HepG2 (cell line): ENCODE measurements around the gene CHD2. TPM values are rescaled to one million over a fixed set of nuclear protein-coding genes. Genes with fewer than 3 reads are reported as not detected.

ENCODE experiments used
- ATAC-seq: fragments of 200-7000 bp; cut with Tn5 transposase; 3 replicates; pipeline ENCODE4 v1.9.1; 2020; ENCODE audit warnings: mild to moderate bottlenecking, moderate library complexity
- BruUV-seq: library from RNA; stranded (reverse); fragments of 400-500 nt; replicated peaks from 2 replicates; lab custom pipeline; 2021; lab: Mats Ljungman, UMichigan
- CTCF ChIA-PET: fragments of 300-600 bp; formaldehyde crosslinking; extraction: SDS; loops from one replicate; lab custom pipeline; 2021; ENCODE audit warnings: low total read pairs, inconsistent platforms, low intra/inter-chr PET ratio; lab: Yijun Ruan, JAX
- POLR2A ChIA-PET: fragments of 350-600 bp; sonication (Branson Sonifier 250); formaldehyde crosslinking; loops from one replicate; lab custom pipeline; 2020; ENCODE audit warnings: antibody characterized with exemption, inconsistent platforms; lab: Yijun Ruan, JAX
- DNase-seq: peaks from one replicate; pipeline ENCODE4 v3.0.0-alpha.2; 2015; ENCODE audit warnings: low spot score
- FAIRE-seq: peaks from 3 replicates; lab custom pipeline; 2011; peaks lifted over from hg19 to GRCh38; lab: Jason Lieb, UNC
- H2AFZ ChIP-seq: one replicate; pipeline ENCODE4 v1.6.1; 2011; ENCODE audit warnings: low read length, inconsistent platforms
- H3K27ac ChIP-seq: fragments of 300-600 bp; 3 replicates; pipeline ENCODE4 v1.8.0; 2011; ENCODE audit warnings: mixed run types, mild to moderate bottlenecking, mixed read lengths, low read length, inconsistent platforms; ENCODE audit not compliant: insufficient read depth; ENCODE audit errors: extremely low read length
- H3K27me3 ChIP-seq, 2 experiments: fragments of 200-600 bp in 1 of 2; 2 replicates in 1 of 2; 3 replicates in 1 of 2; pipeline versions ENCODE4 v1.6.0 to v1.8.0; 2011; ENCODE audit warnings: low read length in 2 of 2, mild to moderate bottlenecking in 2 of 2, moderate library complexity in 2 of 2, inconsistent platforms in 1 of 2; ENCODE audit not compliant: insufficient read depth in 2 of 2, control insufficient read depth in 1 of 2
- H3K36me3 ChIP-seq, 2 experiments: fragments of 200-600 bp in 1 of 2; replicated peaks in 1 of 2; 2 replicates in 1 of 2; 3 replicates in 1 of 2; pipeline versions ENCODE4 v1.5.1 to v1.8.0; 2011; ENCODE audit warnings: low read length in 2 of 2, inconsistent platforms in 1 of 2; ENCODE audit not compliant: insufficient read depth in 2 of 2, control insufficient read depth in 1 of 2
- H3K4me1 ChIP-seq: 2 replicates; pipeline ENCODE4 v1.5.1; 2012; ENCODE audit warnings: low read length, inconsistent platforms; ENCODE audit not compliant: insufficient read depth
- H3K4me2 ChIP-seq: 2 replicates; pipeline ENCODE4 v1.6.0; 2011; ENCODE audit warnings: low read depth, low read length, inconsistent platforms
- H3K4me3 ChIP-seq, 3 experiments: fragments of 200-600 bp in 1 of 3; sonication (generic), shearing (Covaris generic) in 1 of 3; replicated peaks in 1 of 3; 2 replicates each; pipeline ENCODE4 v1.5.1; 2011 to 2016; ENCODE audit warnings: low read length in 3 of 3, inconsistent platforms in 2 of 3, low read depth in 2 of 3, mild to moderate bottlenecking in 2 of 3, control low read depth in 1 of 3, mixed read lengths in 1 of 3; ENCODE audit not compliant: insufficient read depth in 1 of 3
- H3K79me2 ChIP-seq: one replicate; pipeline ENCODE4 v1.6.1; 2011; ENCODE audit warnings: low read length, inconsistent platforms; ENCODE audit not compliant: insufficient read depth
- H3K9ac ChIP-seq: 2 replicates; pipeline ENCODE4 v1.6.0; 2011; ENCODE audit warnings: mild to moderate bottlenecking, low read depth, low read length, inconsistent platforms; ENCODE audit not compliant: insufficient read depth
- H3K9me3 ChIP-seq: 2 replicates; pipeline ENCODE4 v1.5.1; 2012; ENCODE audit warnings: mild to moderate bottlenecking, low read length
- H4K20me1 ChIP-seq: 2 replicates; pipeline ENCODE4 v1.6.0; 2011; ENCODE audit warnings: inconsistent platforms, mild to moderate bottlenecking, low read length, moderate library complexity; ENCODE audit not compliant: insufficient read depth
- ATF7 ChIP-seq, 2 experiments: fragments of 450-650 bp in 1 of 2; sonication (generic) in 1 of 2; formaldehyde crosslinking in 1 of 2; IDR thresholded peaks; 2 replicates each; pipeline versions ENCODE4 v1.4.0 to v1.6.1; 2016 to 2020; ENCODE audit warnings: antibody characterized with exemption in 1 of 2, mild to moderate bottlenecking in 1 of 2, missing genetic modification reagents in 1 of 2
- EHMT2 ChIP-seq: fragments of 200-600 bp; sonication (generic); IDR thresholded peaks from 2 replicates; pipeline ENCODE4 v1.7.0; 2017; ENCODE audit warnings: antibody characterized with exemption, low read depth, low read length, borderline replicate concordance
- HOXA7 ChIP-seq: sonication (generic); formaldehyde crosslinking; IDR thresholded peaks from 2 replicates; pipeline ENCODE4 v1.8.1; 2022; ENCODE audit warnings: mild to moderate bottlenecking, missing genetic modification reagents, moderate library complexity
- KAT2B ChIP-seq: fragments of 150-350 bp; IDR thresholded peaks from 2 replicates; pipeline ENCODE4 v1.6.1; 2014; ENCODE audit warnings: low read depth, low read length, borderline replicate concordance
- MATR3 ChIP-seq: sonication (generic); formaldehyde crosslinking; IDR thresholded peaks from 2 replicates; pipeline ENCODE4 v1.4.0; 2020; ENCODE audit warnings: missing genetic modification reagents
- NCOA5 ChIP-seq: sonication (generic); formaldehyde crosslinking; IDR thresholded peaks from 2 replicates; pipeline ENCODE4 v1.4.0; 2020; ENCODE audit warnings: missing genetic modification reagents
- NR2F6 ChIP-seq, 2 experiments: IDR thresholded peaks; 2 replicates each; pipeline ENCODE4 v1.6.1; 2016; ENCODE audit warnings: antibody characterized with exemption in 1 of 2, mild to moderate bottlenecking in 1 of 2
- RBM22 ChIP-seq: fragments of 200-400 bp; formaldehyde crosslinking; optimal IDR thresholded peaks from 2 replicates; pipeline ENCODE3; 2017; ENCODE audit warnings: mild to moderate bottlenecking, low read length, moderate library complexity
- RFXANK ChIP-seq: IDR thresholded peaks from 2 replicates; pipeline ENCODE4 v1.6.1; 2016
- SAP130 ChIP-seq: IDR thresholded peaks from 2 replicates; pipeline ENCODE4 v1.6.1; 2016; ENCODE audit warnings: low read depth
- SMAD9 ChIP-seq: sonication (generic); formaldehyde crosslinking; IDR thresholded peaks from 2 replicates; pipeline ENCODE4 v1.5.1; 2020; ENCODE audit warnings: mild to moderate bottlenecking, missing genetic modification reagents
- ZBTB37 ChIP-seq: sonication (generic); formaldehyde crosslinking; IDR thresholded peaks from 2 replicates; pipeline ENCODE4 v1.4.0; 2020; ENCODE audit warnings: mild to moderate bottlenecking, missing genetic modification reagents
- ZBTB7B ChIP-seq: sonication (generic); formaldehyde crosslinking; IDR thresholded peaks from 2 replicates; pipeline ENCODE4 v1.4.0; 2020; ENCODE audit warnings: missing genetic modification reagents
- ZNF335 ChIP-seq: sonication (generic); formaldehyde crosslinking; IDR thresholded peaks from 2 replicates; pipeline ENCODE4 v1.4.0; 2020; ENCODE audit warnings: missing genetic modification reagents
- ZNF382 ChIP-seq: sonication (generic); formaldehyde crosslinking; IDR thresholded peaks from 2 replicates; pipeline ENCODE4 v1.5.0; 2020; ENCODE audit warnings: missing genetic modification reagents, mild to moderate bottlenecking, borderline replicate concordance
- ZNF383 ChIP-seq: sonication (generic); formaldehyde crosslinking; IDR thresholded peaks from 2 replicates; pipeline ENCODE4 v1.4.0; 2020; ENCODE audit warnings: missing genetic modification reagents, mild to moderate bottlenecking, borderline replicate concordance
- ZNF710 ChIP-seq: sonication (generic); formaldehyde crosslinking; IDR thresholded peaks from 2 replicates; pipeline ENCODE4 v1.5.0; 2020; ENCODE audit warnings: mild to moderate bottlenecking, missing genetic modification reagents, borderline replicate concordance
- ZSCAN29 ChIP-seq: sonication (generic); formaldehyde crosslinking; conservative IDR thresholded peaks from 2 replicates; pipeline ENCODE4 v1.4.0; 2020; ENCODE audit warnings: mild to moderate bottlenecking, missing genetic modification reagents
- WGBS: methylation state at CpG from one replicate; pipeline ENCODE4 v1.1.6; 2017; ENCODE audit warnings: low lambda C conversion rate; 5-methylcytosine and 5-hydroxymethylcytosine counted together
- in situ Hi-C: cut with HindIII; loops from 2 replicates; pipeline ENCODE4 v1.10.0; 2017; ENCODE audit warnings: low pct_unique_long_range_greater_than_20kb; ENCODE audit not compliant: extremely low pct_ligation_motif_present
- intact Hi-C: fragments of 100-400 bp; cut with micrococcal nuclease; formaldehyde crosslinking; loops from one replicate; pipeline ENCODE4 v1.10.0; 2022; ENCODE audit not compliant: unreplicated experiment
- polyA plus RNA-seq, 8 experiments: library from polyadenylated mRNA; depleted of rRNA in 3 of 8; stranded (reverse) in 7 of 8; unstranded in 1 of 8; fragments of >200 nt; fragmentation: Illumina TruSeq in 4 of 8; extraction: Trizol in 4 of 8; gene quantifications; 2 replicates each; pipeline versions ENCODE4 v1.2.1 to v1.2.3, GENCODE V29; 2011 to 2016; ENCODE audit warnings: low read depth in 4 of 8, missing spikeins in 1 of 8, mixed read lengths in 1 of 8; ENCODE audit not compliant: insufficient read depth in 1 of 8
- total RNA-seq, 5 experiments: library from RNA; depleted of rRNA; stranded (reverse); fragments of >200 nt; fragmentation: Illumina TruSeq; extraction: Trizol; gene quantifications; 2 replicates each; pipeline ENCODE4 v1.2.3, GENCODE V29; 2016; ENCODE audit warnings: low read depth in 1 of 5

Gene CHD2
- total and polyA plus RNA-seq, 2 of the 13 experiments (the other 11 are each of a cell fraction or from before 2014, with no cell fraction given), result 54.0 to 54.1 TPM

GRCh38 chr15:92971081-92971480 is 71.0 kb downstream of the CHD2 start:
- intact Hi-C loops, result no loop called here
- H3K4me1 ChIP-seq, result no peaks in the 10 kb centered on the region
- no peaks in the 10 kb centered on the region for H3K27me3 ChIP-seq
- H3K9ac ChIP-seq, result no peak overlapping the region
- FAIRE-seq, result no peak
- POLR2A ChIA-PET, result no interaction called here
- H3K4me2 ChIP-seq, result no peak overlapping the region
- in situ Hi-C loops, result no loop called here
- WGBS, result 97% methylated on average over 1 of the region's 1 CpG
- ATAC-seq, result no peak
- peaks cover 2% of the 10 kb centered on the region; the same call in 1 of the 2 replicates for H4K20me1 ChIP-seq
- H3K4me3 ChIP-seq, result no peak overlapping the region
- TF ChIP-seq ATF7 (IDR thresholded peaks at IDR 0.05) (no peak), ATF7 (CRISPR knock-in tag; IDR thresholded peaks at IDR 0.05) (no peak), RBM22 (peak; percentile 68)
- DNase-seq, result no peak
- no peak overlapping the region for H2AFZ ChIP-seq
- no peaks in the 10 kb centered on the region for H3K9me3 ChIP-seq
- no TSS peak for BruUV-seq
- CTCF ChIA-PET, result no interaction called here
- H3K79me2 ChIP-seq, result peaks cover 2% of the 10 kb centered on the region
- H3K36me3 ChIP-seq, result peaks cover 29 to 91% of the 10 kb centered on the region in 2 experiments
- no peak overlapping the region for H3K27ac ChIP-seq

GRCh38 chr15:92971713-92972112 is 71.6 kb downstream of the CHD2 start:
- FAIRE-seq, result no peak
- H3K36me3 ChIP-seq, result peaks cover 27 to 89% of the 10 kb centered on the region in 2 experiments
- POLR2A ChIA-PET, result no interaction called here
- no peak for DNase-seq
- H3K4me2 ChIP-seq, result no peak overlapping the region
- H2AFZ ChIP-seq, result no peak overlapping the region
- H3K4me1 ChIP-seq, result no peaks in the 10 kb centered on the region
- no peak overlapping the region for H3K9ac ChIP-seq
- H4K20me1 ChIP-seq, result peaks cover 2% of the 10 kb centered on the region; the same call in 1 of the 2 replicates
- ATAC-seq, result no peak
- no peaks in the 10 kb centered on the region for H3K27me3 ChIP-seq
- H3K79me2 ChIP-seq, result peaks cover 2% of the 10 kb centered on the region
- no TSS peak for BruUV-seq
- intact Hi-C loops (no loop called here), in situ Hi-C loops (no loop called here)
- CTCF ChIA-PET, result no interaction called here
- H3K4me3 ChIP-seq, result no peak overlapping the region
- 95% methylated on average over 1 of the region's 1 CpG for whole genome bisulfite sequencing
- no peak overlapping the region for H3K27ac ChIP-seq
- no peaks in the 10 kb centered on the region for H3K9me3 ChIP-seq
- TF ChIP-seq ZBTB37 (CRISPR knock-in tag) (no peak), ZNF383 (CRISPR knock-in tag) (no peak), MATR3 (CRISPR knock-in tag) (no peak), ZNF335 (CRISPR knock-in tag) (no peak), ZSCAN29 (CRISPR knock-in tag) (no peak), EHMT2 (no peak), KAT2B (no peak), ZNF382 (CRISPR knock-in tag) (no peak), NCOA5 (CRISPR knock-in tag) (no peak), RFXANK (CRISPR knock-in tag) (no peak), NR2F6 (IDR thresholded peaks at IDR 0.05) (no peak), NR2F6 (CRISPR knock-in tag; IDR thresholded peaks at IDR 0.05) (no peak), HOXA7 (CRISPR knock-in tag) (no peak), SAP130 (no peak), SMAD9 (CRISPR knock-in tag) (no peak), ZBTB7B (CRISPR knock-in tag) (no peak), ZNF710 (no peak)
